Fibroblast of skin of left quadriceps (primary cell): Measurements from ENCODE around the gene CRYBA4.
A peak's percentile ranks its signal among the peaks of the same experiment; 100 is the strongest.

Source experiments
- DNase-seq, 2 experiments: peaks; one replicate each; pipeline ENCODE4 v3.0.0-alpha.2; 2013; ENCODE audit warnings: low read depth in 2 of 2

Gene CRYBA4

GRCh38 chr22:26624803-26625202 lies 3.0 kb downstream of the CRYBA4 start:
- DNase-seq = no peak

GRCh38 chr22:26629988-26630761 lies 8.4 kb downstream of the CRYBA4 start:
- no peak for DNase-seq

DNA sequence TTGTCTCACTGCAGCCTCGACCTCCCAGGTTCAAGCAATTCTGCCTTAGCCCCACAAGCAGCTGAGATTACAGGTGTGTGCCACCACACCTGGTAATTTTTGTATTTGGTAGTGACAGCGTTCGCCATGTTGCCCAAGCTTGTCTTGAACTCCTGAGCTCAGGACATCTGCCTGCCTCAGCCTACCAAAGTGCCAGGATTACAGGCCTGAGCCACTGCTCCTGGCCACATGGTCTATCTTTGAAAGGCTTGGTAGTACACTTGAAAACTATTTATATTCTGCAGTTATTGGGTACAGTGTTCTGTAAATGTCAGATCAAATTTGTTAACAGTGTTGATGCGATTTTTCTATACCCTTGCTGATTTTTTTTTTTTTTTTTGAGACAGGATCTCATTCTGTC lies 9.5 kb downstream of the CRYBA4 start:
- DNase-seq = no peak

- DNase-seq = no peak
These were observed 10.8 kb downstream of the CRYBA4 start for GRCh38 chr22:26632422-26633155.

- DNase-seq = no peak
These were observed 12.4 kb downstream of the CRYBA4 start for GRCh38 chr22:26634189-26634588.

DNA sequence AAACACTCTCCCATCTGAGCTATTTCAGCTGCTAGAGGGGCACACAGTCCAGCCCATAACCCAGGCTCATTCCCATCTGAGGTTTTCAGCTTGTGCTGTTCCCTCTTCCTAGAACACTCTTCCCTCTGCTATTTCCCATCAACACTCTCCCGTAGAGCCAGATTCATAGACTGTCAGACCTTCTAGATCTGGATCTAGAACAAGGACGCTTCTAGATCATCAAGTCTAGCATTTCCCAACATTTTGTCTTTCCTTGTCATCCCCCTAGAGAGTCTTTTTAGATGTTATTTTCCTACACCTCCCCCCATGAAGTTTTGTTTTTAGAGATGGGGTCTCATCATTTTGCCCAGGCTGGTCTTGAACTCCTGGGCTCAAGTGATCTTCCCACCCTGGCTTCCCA lies 13.4 kb downstream of the CRYBA4 start:
- no peak for DNase-seq

GRCh38 chr22:26636296-26636695 lies 14.5 kb downstream of the CRYBA4 start:
- no peak for DNase-seq

- no peak for DNase-seq
These were observed 21.0 kb downstream of the CRYBA4 start for GRCh38 chr22:26642465-26643417.

DNA sequence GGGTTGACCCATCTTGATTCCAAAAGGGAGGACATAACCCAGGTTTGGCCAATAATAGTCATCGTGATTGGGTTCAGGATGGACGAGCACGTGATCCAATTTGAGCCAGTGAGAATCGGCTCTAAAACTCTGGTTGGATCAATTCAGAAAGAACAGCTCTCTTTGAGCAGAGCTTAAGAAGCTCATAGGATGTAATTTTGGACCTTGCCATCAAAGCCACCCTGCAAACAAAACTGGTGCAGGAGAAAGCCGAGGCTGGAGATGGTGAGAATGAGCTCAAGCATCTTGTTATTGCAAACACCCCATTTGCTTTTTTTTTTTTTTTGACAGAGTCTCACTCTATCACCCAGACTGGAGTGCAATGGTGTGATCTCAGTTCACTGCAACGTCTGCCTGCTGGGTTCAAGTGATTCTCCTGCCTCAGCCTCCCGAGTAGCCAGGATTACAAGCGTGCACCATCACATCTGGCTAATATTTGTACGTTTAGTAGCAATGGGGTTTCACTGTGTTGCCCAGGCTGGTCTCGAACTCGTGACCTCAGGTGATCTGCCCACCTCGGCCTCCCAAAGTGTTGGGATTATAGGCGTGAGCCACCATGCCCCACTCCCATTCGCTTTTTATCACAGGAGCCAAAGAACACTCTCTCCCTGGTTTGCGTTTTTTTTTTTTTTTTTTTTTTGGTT lies 21.8 kb downstream of the CRYBA4 start:
- DNase-seq = no peak

DNA sequence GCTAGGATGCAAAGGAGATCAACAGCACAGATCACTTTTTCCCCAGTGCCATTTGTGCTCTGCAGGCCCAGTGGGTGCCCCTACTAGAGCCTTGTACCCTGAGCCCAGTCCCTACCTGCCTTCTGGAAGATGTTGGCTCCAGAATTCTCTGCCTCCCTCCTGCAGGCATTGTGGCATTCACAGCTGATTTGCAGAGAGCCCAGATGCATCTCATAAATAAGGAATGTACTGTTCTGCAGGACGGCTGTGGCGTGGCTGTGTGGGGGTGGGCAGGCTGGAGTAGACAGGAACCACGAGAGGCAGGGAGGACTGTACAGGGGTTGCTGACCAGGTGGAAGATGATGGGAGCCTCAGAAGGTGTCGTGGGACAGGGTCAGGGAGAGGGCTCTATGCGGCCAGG lies 24.4 kb downstream of the CRYBA4 start:
- peak in 1 of 2 experiments; percentile 25 for DNase-seq

- DNase-seq = no peak
These were observed 26.3 kb downstream of the CRYBA4 start for GRCh38 chr22:26648011-26648497.

- DNase-seq = no peak
These were observed 27.0 kb downstream of the CRYBA4 start for GRCh38 chr22:26648528-26649388.

- DNase-seq = no peak
These were observed 29.1 kb downstream of the CRYBA4 start for GRCh38 chr22:26650722-26651421.

GRCh38 chr22:26651815-26652214 lies 30.1 kb downstream of the CRYBA4 start:
- DNase-seq = no peak

GRCh38 chr22:26656891-26657851 lies 35.4 kb downstream of the CRYBA4 start, which contains the start of gene MIAT:
Gene MIAT (plus strand): TSS chr22:26657588.
- no peak for DNase-seq

GRCh38 chr22:26658161-26658560 lies 36.4 kb downstream of the CRYBA4 start:
- DNase-seq = no peak

- DNase-seq = peak; percentile 84 to 85
These were observed 37.1 kb downstream of the CRYBA4 start for GRCh38 chr22:26658671-26659478.

GRCh38 chr22:26660356-26660755 lies 38.6 kb downstream of the CRYBA4 start:
- no peak for DNase-seq
